ENCODE results near the gene XCL2. TPM values are rescaled to one million over a fixed set of nuclear protein-coding genes. Genes with fewer than 3 reads are reported as not detected.

XCL2 gene
- total RNA-seq, 1 experiment from 2014 or later: not detected

DNA sequence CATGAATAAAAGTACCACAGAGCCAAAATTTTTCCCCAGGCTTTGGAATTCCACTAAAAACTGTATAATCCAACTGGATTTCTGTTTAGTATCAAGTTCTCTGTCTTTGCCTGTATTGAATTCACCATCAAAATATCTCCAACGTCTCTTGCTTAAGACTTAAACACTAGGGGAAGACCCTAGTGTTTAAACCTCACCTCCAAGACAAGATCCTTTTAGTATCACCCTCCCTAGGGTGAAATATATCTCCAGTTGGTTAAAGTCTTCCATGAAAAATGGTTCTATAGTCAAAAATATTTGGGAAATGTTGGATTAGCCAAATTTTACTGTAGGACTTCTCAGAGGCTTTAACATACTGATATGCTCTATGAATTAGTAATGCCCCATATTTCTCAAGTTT is 24.5 kb upstream of the XCL2 start (continued):
- TF ChIP-seq, protein P1, sequence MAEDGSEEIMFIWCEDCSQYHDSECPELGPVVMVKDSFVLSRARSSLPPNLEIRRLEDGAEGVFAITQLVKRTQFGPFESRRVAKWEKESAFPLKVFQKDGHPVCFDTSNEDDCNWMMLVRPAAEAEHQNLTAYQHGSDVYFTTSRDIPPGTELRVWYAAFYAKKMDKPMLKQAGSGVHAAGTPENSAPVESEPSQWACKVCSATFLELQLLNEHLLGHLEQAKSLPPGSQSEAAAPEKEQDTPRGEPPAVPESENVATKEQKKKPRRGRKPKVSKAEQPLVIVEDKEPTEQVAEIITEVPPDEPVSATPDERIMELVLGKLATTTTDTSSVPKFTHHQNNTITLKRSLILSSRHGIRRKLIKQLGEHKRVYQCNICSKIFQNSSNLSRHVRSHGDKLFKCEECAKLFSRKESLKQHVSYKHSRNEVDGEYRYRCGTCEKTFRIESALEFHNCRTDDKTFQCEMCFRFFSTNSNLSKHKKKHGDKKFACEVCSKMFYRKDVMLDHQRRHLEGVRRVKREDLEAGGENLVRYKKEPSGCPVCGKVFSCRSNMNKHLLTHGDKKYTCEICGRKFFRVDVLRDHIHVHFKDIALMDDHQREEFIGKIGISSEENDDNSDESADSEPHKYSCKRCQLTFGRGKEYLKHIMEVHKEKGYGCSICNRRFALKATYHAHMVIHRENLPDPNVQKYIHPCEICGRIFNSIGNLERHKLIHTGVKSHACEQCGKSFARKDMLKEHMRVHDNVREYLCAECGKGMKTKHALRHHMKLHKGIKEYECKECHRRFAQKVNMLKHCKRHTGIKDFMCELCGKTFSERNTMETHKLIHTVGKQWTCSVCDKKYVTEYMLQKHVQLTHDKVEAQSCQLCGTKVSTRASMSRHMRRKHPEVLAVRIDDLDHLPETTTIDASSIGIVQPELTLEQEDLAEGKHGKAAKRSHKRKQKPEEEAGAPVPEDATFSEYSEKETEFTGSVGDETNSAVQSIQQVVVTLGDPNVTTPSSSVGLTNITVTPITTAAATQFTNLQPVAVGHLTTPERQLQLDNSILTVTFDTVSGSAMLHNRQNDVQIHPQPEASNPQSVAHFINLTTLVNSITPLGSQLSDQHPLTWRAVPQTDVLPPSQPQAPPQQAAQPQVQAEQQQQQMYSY (CRISPR knock-in tag; IDR thresholded peaks at IDR 0.05): no peak
- TF ChIP-seq EMX1 (CRISPR knock-in tag; IDR thresholded peaks at IDR 0.05) (no peak), FOXP1 (CRISPR knock-in tag; IDR thresholded peaks at IDR 0.05; ENCODE audit: borderline replicate concordance) (no peak), OVOL2 (CRISPR knock-in tag; IDR thresholded peaks at IDR 0.05; ENCODE audit: borderline replicate concordance) (no peak), ATF1 (CRISPR knock-in tag; IDR thresholded peaks at IDR 0.05) (no peak), HMGA2 (CRISPR knock-in tag; IDR thresholded peaks at IDR 0.05) (no peak), GTF2I (CRISPR knock-in tag; conservative IDR thresholded peaks at IDR 0.05) (no peak)

DNA sequence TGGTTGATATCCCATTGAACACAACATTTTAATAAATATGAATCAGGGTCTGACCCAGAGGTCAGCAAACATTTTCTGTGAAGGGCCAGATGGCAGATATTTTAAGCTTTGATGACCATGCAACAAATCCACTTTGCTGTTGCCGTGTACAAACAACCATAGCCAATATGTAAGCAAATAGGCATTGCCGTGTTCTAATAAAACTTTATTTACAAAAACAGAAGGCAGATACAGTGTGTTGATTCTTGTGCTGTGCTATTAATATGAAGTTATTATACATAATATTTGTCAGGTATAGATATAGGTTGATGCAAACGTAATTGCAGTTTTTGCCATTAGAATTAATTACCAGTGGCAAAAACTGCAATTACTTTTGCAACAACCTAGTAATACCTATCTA is 23.8 kb upstream of the XCL2 start:
- H3K4me3 Mint-ChIP-seq: no peak overlapping the region
- ATAC-seq (no peak), DNase-seq (ENCODE audit: low spot score) (no peak)
- ChIA-PET POLR2A (no interaction called here), CTCF (no interaction called here)
- H3K27me3 Mint-ChIP-seq (ENCODE audit: low read depth): no peaks in the 10 kb centered on the region
- no peak for TF ChIP-seq ZNF671 (CRISPR knock-in tag; IDR thresholded peaks at IDR 0.05)
- TF ChIP-seq HMGA2 (CRISPR knock-in tag; IDR thresholded peaks at IDR 0.05): no peak
- H3K27ac Mint-ChIP-seq: no peak overlapping the region
- H3K4me1 Mint-ChIP-seq: peaks cover 45% of the 10 kb centered on the region
- H3K9me3 Mint-ChIP-seq: no peaks in the 10 kb centered on the region
- H3K36me3 Mint-ChIP-seq: no peaks in the 10 kb centered on the region

DNA sequence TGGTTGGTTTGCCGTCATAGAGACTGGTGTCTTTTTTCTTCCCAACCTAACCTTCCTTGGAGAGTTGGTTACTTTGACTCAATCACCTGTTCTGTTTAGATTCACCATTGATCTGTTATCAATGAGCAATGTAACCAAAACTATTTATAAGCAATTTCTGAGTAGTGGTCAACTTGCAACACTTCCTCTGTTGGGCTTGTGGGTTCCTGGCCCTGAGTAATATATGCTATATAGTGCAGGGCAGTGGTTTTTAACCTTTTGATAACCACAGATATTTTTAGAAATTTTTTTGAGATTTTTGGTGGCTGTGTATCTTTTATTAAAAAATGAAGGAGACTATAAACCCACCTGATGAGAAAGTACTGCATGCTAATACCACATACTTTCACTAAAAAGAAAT is 23.2 kb upstream of the XCL2 start:
- ChIA-PET POLR2A (no interaction called here), CTCF (no interaction called here)
- Mint-ChIP-seq H3K4me1 (peaks cover 40% of the 10 kb centered on the region), H3K9me3 (no peaks in the 10 kb centered on the region), H3K27ac (no peak overlapping the region), H3K27me3 (ENCODE audit: low read depth) (no peaks in the 10 kb centered on the region), H3K4me3 (no peak overlapping the region), H3K36me3 (no peaks in the 10 kb centered on the region)
- TF ChIP-seq, protein P2, sequence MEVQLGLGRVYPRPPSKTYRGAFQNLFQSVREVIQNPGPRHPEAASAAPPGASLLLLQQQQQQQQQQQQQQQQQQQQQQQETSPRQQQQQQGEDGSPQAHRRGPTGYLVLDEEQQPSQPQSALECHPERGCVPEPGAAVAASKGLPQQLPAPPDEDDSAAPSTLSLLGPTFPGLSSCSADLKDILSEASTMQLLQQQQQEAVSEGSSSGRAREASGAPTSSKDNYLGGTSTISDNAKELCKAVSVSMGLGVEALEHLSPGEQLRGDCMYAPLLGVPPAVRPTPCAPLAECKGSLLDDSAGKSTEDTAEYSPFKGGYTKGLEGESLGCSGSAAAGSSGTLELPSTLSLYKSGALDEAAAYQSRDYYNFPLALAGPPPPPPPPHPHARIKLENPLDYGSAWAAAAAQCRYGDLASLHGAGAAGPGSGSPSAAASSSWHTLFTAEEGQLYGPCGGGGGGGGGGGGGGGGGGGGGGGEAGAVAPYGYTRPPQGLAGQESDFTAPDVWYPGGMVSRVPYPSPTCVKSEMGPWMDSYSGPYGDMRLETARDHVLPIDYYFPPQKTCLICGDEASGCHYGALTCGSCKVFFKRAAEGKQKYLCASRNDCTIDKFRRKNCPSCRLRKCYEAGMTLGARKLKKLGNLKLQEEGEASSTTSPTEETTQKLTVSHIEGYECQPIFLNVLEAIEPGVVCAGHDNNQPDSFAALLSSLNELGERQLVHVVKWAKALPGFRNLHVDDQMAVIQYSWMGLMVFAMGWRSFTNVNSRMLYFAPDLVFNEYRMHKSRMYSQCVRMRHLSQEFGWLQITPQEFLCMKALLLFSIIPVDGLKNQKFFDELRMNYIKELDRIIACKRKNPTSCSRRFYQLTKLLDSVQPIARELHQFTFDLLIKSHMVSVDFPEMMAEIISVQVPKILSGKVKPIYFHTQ (CRISPR knock-in tag; IDR thresholded peaks at IDR 0.05): no peak
- TF ChIP-seq, protein P3, sequence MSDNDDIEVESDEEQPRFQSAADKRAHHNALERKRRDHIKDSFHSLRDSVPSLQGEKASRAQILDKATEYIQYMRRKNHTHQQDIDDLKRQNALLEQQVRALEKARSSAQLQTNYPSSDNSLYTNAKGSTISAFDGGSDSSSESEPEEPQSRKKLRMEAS (CRISPR knock-in tag; IDR thresholded peaks at IDR 0.05): no peak
- TF ChIP-seq GTF2I (CRISPR knock-in tag; conservative IDR thresholded peaks at IDR 0.05) (no peak), MXD4 (CRISPR knock-in tag; IDR thresholded peaks at IDR 0.05; ENCODE audit: borderline replicate concordance) (no peak), JUN (CRISPR knock-in tag; IDR thresholded peaks at IDR 0.05) (no peak), ZNF416 (CRISPR knock-in tag; IDR thresholded peaks at IDR 0.05) (no peak), ZNF396 (CRISPR knock-in tag; IDR thresholded peaks at IDR 0.05; ENCODE audit: borderline replicate concordance) (no peak), ZNF219 (CRISPR knock-in tag; IDR thresholded peaks at IDR 0.05; ENCODE audit: borderline replicate concordance) (no peak)
- ATAC-seq (no peak), DNase-seq (ENCODE audit: low spot score) (no peak)

DNA sequence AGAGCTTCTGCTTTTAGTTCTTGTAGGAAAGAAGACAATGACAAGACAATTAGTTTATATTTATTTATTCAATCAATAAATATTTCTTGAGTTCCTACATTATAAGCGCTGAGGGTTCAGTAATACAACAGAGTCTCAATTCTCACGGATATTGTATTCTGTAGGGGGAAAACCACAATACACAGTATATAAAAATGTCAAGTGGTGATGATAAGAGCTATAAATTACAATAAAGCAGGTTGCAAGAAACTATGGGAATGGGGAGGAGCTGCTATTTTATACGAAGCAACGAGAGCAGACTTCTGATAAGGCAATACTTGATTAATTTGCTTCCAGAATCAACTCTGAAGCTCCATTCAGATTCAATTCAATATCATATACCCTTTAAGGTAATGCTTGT is 22.0 kb upstream of the XCL2 start:
- DNase-seq (ENCODE audit: low spot score): no peak
- H3K4me3 Mint-ChIP-seq: no peak overlapping the region
- H3K27me3 Mint-ChIP-seq (ENCODE audit: low read depth): no peaks in the 10 kb centered on the region
- ChIA-PET CTCF (no interaction called here), POLR2A (no interaction called here)
- no peaks in the 10 kb centered on the region for H3K36me3 Mint-ChIP-seq
- peaks cover 32% of the 10 kb centered on the region for H3K4me1 Mint-ChIP-seq
- ATAC-seq: no peak
- H3K9me3 Mint-ChIP-seq: no peaks in the 10 kb centered on the region
- H3K27ac Mint-ChIP-seq: no peak overlapping the region
- no peak for TF ChIP-seq CREB1 (CRISPR knock-in tag; IDR thresholded peaks at IDR 0.05)
- no peak for TF ChIP-seq CDX4 (CRISPR knock-in tag; IDR thresholded peaks at IDR 0.05; ENCODE audit: borderline replicate concordance)
- no peak for TF ChIP-seq TP53 (CRISPR knock-in tag; IDR thresholded peaks at IDR 0.05)
- no peak for TF ChIP-seq NFATC4 (CRISPR knock-in tag; IDR thresholded peaks at IDR 0.05)
- TF ChIP-seq MXD4 (CRISPR knock-in tag; IDR thresholded peaks at IDR 0.05; ENCODE audit: borderline replicate concordance): no peak
- TF ChIP-seq SP1 (CRISPR knock-in tag; conservative IDR thresholded peaks at IDR 0.05): no peak
- no peak for TF ChIP-seq SMAD3 (CRISPR knock-in tag; IDR thresholded peaks at IDR 0.05; ENCODE audit: borderline replicate concordance)
- TF ChIP-seq ATF2 (CRISPR knock-in tag; IDR thresholded peaks at IDR 0.05; ENCODE audit: borderline replicate concordance, low read depth): no peak
